Endothelial cell (in vitro differentiated cells): ENCODE results near the gene SLC38A4. TPM values are rescaled to one million over a fixed set of nuclear protein-coding genes. Genes with fewer than 3 reads are reported as not detected.

ENCODE experiments used
- DNase-seq: peaks from one replicate; pipeline ENCODE4 v3.0.0; 2021; ENCODE audit warnings: low spot score
- H3K27ac Mint-ChIP-seq: one replicate; pipeline ENCODE4 v1.8.0; 2021; ENCODE audit warnings: mixed read lengths, inconsistent platforms; ENCODE audit not compliant: unreplicated experiment
- H3K27me3 Mint-ChIP-seq: one replicate; pipeline ENCODE4 v1.8.0; 2021; ENCODE audit warnings: mild to moderate bottlenecking, moderate library complexity, mixed read lengths, inconsistent platforms; ENCODE audit not compliant: unreplicated experiment
- H3K36me3 Mint-ChIP-seq: one replicate; pipeline ENCODE4 v1.8.0; 2021; ENCODE audit warnings: mild to moderate bottlenecking, low read depth, mixed read lengths, inconsistent platforms; ENCODE audit not compliant: unreplicated experiment
- H3K4me1 Mint-ChIP-seq: one replicate; pipeline ENCODE4 v1.8.0; 2021; ENCODE audit warnings: mild to moderate bottlenecking, mixed read lengths, inconsistent platforms; ENCODE audit not compliant: unreplicated experiment
- H3K4me3 Mint-ChIP-seq: one replicate; pipeline ENCODE4 v1.8.0; 2021; ENCODE audit warnings: mild to moderate bottlenecking, mixed read lengths, inconsistent platforms; ENCODE audit not compliant: unreplicated experiment
- H3K9me3 Mint-ChIP-seq: one replicate; pipeline ENCODE4 v1.8.0; 2021; ENCODE audit warnings: mixed read lengths, inconsistent platforms; ENCODE audit not compliant: unreplicated experiment
- CTCF ChIP-seq: fragments of 200-600 bp; sonication (generic); IDR thresholded peaks from one replicate; pipeline ENCODE4 v1.5.0; 2021; ENCODE audit warnings: antibody characterized with exemption; ENCODE audit not compliant: unreplicated experiment
- total RNA-seq: library from RNA; stranded (reverse); fragmentation: NEBNext Ultra II Directional; extraction: Animal tissue kit (Norgen Biotek cat#: 25700); gene quantifications from one replicate; pipeline ENCODE4 v1.2.1, GENCODE V29; 2021; ENCODE audit not compliant: unreplicated experiment

SLC38A4 gene
- total RNA-seq, 1 donor from 2014 or later: not detected

- no peak for DNase-seq
- H3K27ac Mint-ChIP-seq: no peak overlapping the region
- H3K27me3 Mint-ChIP-seq: no peaks in the 10 kb centered on the region
- H3K9me3 Mint-ChIP-seq: no peaks in the 10 kb centered on the region
- H3K4me3 Mint-ChIP-seq: no peak overlapping the region
- H3K4me1 Mint-ChIP-seq: peaks cover 7% of the 10 kb centered on the region
- no peak for TF ChIP-seq CTCF
- no peaks in the 10 kb centered on the region for H3K36me3 Mint-ChIP-seq
These were observed 51.5 kb downstream of the SLC38A4 start for GRCh38 chr12:46774322-46774633.

GRCh38 chr12:46773586-46774321, 52.0 kb downstream of the SLC38A4 start:
- no peak overlapping the region for H3K4me3 Mint-ChIP-seq
- H3K36me3 Mint-ChIP-seq: no peaks in the 10 kb centered on the region
- TF ChIP-seq CTCF: no peak
- peaks cover 7% of the 10 kb centered on the region for H3K4me1 Mint-ChIP-seq
- no peaks in the 10 kb centered on the region for H3K9me3 Mint-ChIP-seq
- H3K27ac Mint-ChIP-seq: no peak overlapping the region
- H3K27me3 Mint-ChIP-seq: no peaks in the 10 kb centered on the region
- no peak for DNase-seq

GRCh38 chr12:46771268-46771827, 54.4 kb downstream of the SLC38A4 start:
- no peak for TF ChIP-seq CTCF
- DNase-seq: no peak
- Mint-ChIP-seq H3K27ac (no peak overlapping the region), H3K9me3 (no peaks in the 10 kb centered on the region), H3K4me3 (no peak overlapping the region), H3K27me3 (no peaks in the 10 kb centered on the region), H3K4me1 (peaks cover 7% of the 10 kb centered on the region), H3K36me3 (no peaks in the 10 kb centered on the region)

- no peak overlapping the region for H3K27ac Mint-ChIP-seq
- DNase-seq: no peak
- no peaks in the 10 kb centered on the region for H3K27me3 Mint-ChIP-seq
- no peaks in the 10 kb centered on the region for H3K36me3 Mint-ChIP-seq
- H3K9me3 Mint-ChIP-seq: no peaks in the 10 kb centered on the region
- H3K4me3 Mint-ChIP-seq: no peak overlapping the region
- peaks cover 7% of the 10 kb centered on the region for H3K4me1 Mint-ChIP-seq
- no peak for TF ChIP-seq CTCF
These were observed 55.2 kb downstream of the SLC38A4 start for GRCh38 chr12:46770501-46771183.

- Mint-ChIP-seq H3K27ac (no peak overlapping the region), H3K27me3 (peaks cover 4% of the 10 kb centered on the region), H3K36me3 (no peaks in the 10 kb centered on the region), H3K4me3 (no peak overlapping the region), H3K9me3 (no peaks in the 10 kb centered on the region), H3K4me1 (no peaks in the 10 kb centered on the region)
- no peak for TF ChIP-seq CTCF
- no peak for DNase-seq
These were observed 61.8 kb downstream of the SLC38A4 start for GRCh38 chr12:46764005-46764404.
